HG02763 (cell line): ENCODE measurements around the gene AAMDC.
A peak's percentile ranks its signal among the peaks of the same experiment; 100 is the strongest.

ENCODE experiments used
- ATAC-seq: cut with Tn5 transposase; IDR thresholded peaks from one replicate; pipeline ENCODE4 v1.9.1; 2021; ENCODE audit warnings: mild to moderate bottlenecking, moderate library complexity; ENCODE audit not compliant: unreplicated experiment

The AAMDC gene

GRCh38 chr11:77820565-77821348, at the start of gene AAMDC, which contains the start of gene RSF1:
AAMDC (plus strand) TSS chr11:77821144; CDS start chr11:77842497, 21,353 bp downstream.
RSF1 (minus strand) TSS chr11:77820722; CDS start chr11:77820714, 8 bp downstream.
- ATAC-seq = peak; percentile 79

GRCh38 chr11:77775936-77776335, 45.0 kb upstream of the AAMDC start:
- ATAC-seq = no peak

- ATAC-seq = no peak
These were observed 44.5 kb upstream of the AAMDC start for GRCh38 chr11:77776455-77776854.

- no peak for ATAC-seq
These were observed 42.8 kb upstream of the AAMDC start for GRCh38 chr11:77778118-77778517.

GRCh38 chr11:77778549-77778948, 42.4 kb upstream of the AAMDC start:
- no peak for ATAC-seq

- no peak for ATAC-seq
These were observed 41.0 kb upstream of the AAMDC start for GRCh38 chr11:77779935-77780334.

GRCh38 chr11:77783025-77783424, 37.9 kb upstream of the AAMDC start:
- no peak for ATAC-seq

GRCh38 chr11:77784572-77784971, 36.4 kb upstream of the AAMDC start:
- ATAC-seq = no peak

- ATAC-seq = no peak
These were observed 31.7 kb upstream of the AAMDC start for GRCh38 chr11:77789061-77789730.

GRCh38 chr11:77789731-77790476, 31.0 kb upstream of the AAMDC start:
- no peak for ATAC-seq

- ATAC-seq = no peak
These were observed 29.6 kb upstream of the AAMDC start for GRCh38 chr11:77791301-77791700.

GRCh38 chr11:77793972-77794371, 27.0 kb upstream of the AAMDC start:
- ATAC-seq = no peak

GRCh38 chr11:77799338-77799737, 21.6 kb upstream of the AAMDC start:
- no peak for ATAC-seq

- no peak for ATAC-seq
These were observed 20.5 kb upstream of the AAMDC start for GRCh38 chr11:77800449-77800848.

GRCh38 chr11:77801477-77801876, 19.5 kb upstream of the AAMDC start:
- no peak for ATAC-seq

- no peak for ATAC-seq
These were observed 14.5 kb upstream of the AAMDC start for GRCh38 chr11:77806415-77806814.

GRCh38 chr11:77806993-77807392, 14.0 kb upstream of the AAMDC start:
- ATAC-seq = no peak

- ATAC-seq = no peak
These were observed 7.7 kb upstream of the AAMDC start for GRCh38 chr11:77813256-77813655.

GRCh38 chr11:77814848-77815247, 6.1 kb upstream of the AAMDC start:
- ATAC-seq = no peak

- ATAC-seq = no peak
These were observed 5.5 kb upstream of the AAMDC start for GRCh38 chr11:77815459-77815858.

- ATAC-seq = peak; percentile 45
These were observed 1.5 kb upstream of the AAMDC start for GRCh38 chr11:77819411-77819920.
